H1 (cell line): ENCODE data around the gene C2orf72. TPM values are rescaled to one million over a fixed set of nuclear protein-coding genes. Genes with fewer than 3 reads are reported as not detected.

Source experiments
- BCL11A ChIP-seq, 2 experiments: IDR thresholded peaks; one replicate each; pipeline ENCODE4 v1.6.1; 2011; ENCODE audit warnings: low read depth in 2 of 2, low read length in 2 of 2, mild to moderate bottlenecking in 2 of 2
- CBX5 ChIP-seq: fragments of 300-800, 300-1000 bp; sonication (generic); IDR thresholded peaks from 2 replicates; pipeline ENCODE4 v1.7.1; 2016; ENCODE audit warnings: antibody characterized with exemption, low read length, low read depth
- KDM4A ChIP-seq: IDR thresholded peaks from one replicate; pipeline ENCODE4 v1.7.1; 2012; ENCODE audit warnings: low read depth, mild to moderate bottlenecking, moderate library complexity, low read length, inconsistent platforms; ENCODE audit not compliant: severe bottlenecking
- NANOG ChIP-seq: IDR thresholded peaks from 2 replicates; pipeline ENCODE4 v1.6.1; 2011; ENCODE audit warnings: low read length, low read depth, mild to moderate bottlenecking, inconsistent platforms; ENCODE audit not compliant: insufficient read depth, poor library complexity, severe bottlenecking
- RNF2 ChIP-seq: fragments of 200-900, 300-1000 bp; sonication (generic); IDR thresholded peaks from 2 replicates; pipeline ENCODE4 v1.7.1; 2016; ENCODE audit warnings: borderline replicate concordance, low read depth, mild to moderate bottlenecking, antibody characterized with exemption, low read length; ENCODE audit not compliant: poor library complexity, severe bottlenecking; ENCODE audit errors: missing control alignments
- SIN3A ChIP-seq, 2 experiments: IDR thresholded peaks in 1 of 2; conservative IDR thresholded peaks in 1 of 2; 2 replicates each; pipeline ENCODE4 v1.6.1; 2011 to 2012; ENCODE audit warnings: low read length in 2 of 2, improper control_type of control experiment in 1 of 2, low read depth in 1 of 2, mild to moderate bottlenecking in 1 of 2
- polyA plus RNA-seq, 7 experiments: library from polyadenylated mRNA; depleted of rRNA in 3 of 7; stranded (reverse) in 5 of 7; unstranded in 2 of 7; fragments of >200 nt in 5 of 7; fragments of 200-250 nt in 2 of 7; gene quantifications; 1 replicate in 5 of 7; 2 replicates in 1 of 7; 4 replicates in 1 of 7; pipeline versions ENCODE4 v1.2.1 to v1.2.3, GENCODE V29; 2011 to 2013; ENCODE audit warnings: missing spikeins in 2 of 7, mixed read lengths in 2 of 7
- total RNA-seq: library from RNA; stranded (reverse); fragmentation: NEBNext Ultra II Directional; extraction: Animal tissue kit (Norgen Biotek cat#: 25700); gene quantifications from 2 replicates; pipeline ENCODE4 v1.2.1, GENCODE V29; 2021
- TF ChIP-seq, protein P1 (sequence below): IDR thresholded peaks from 2 replicates; pipeline ENCODE4 v1.6.1; 2012; ENCODE audit warnings: inconsistent platforms

The C2orf72 gene
- total and polyA plus RNA-seq, 2 of the 8 experiments (the other 6 are each of a cell fraction or from before 2014, with no cell fraction given), result 1.1 to 1.7 TPM

DNA sequence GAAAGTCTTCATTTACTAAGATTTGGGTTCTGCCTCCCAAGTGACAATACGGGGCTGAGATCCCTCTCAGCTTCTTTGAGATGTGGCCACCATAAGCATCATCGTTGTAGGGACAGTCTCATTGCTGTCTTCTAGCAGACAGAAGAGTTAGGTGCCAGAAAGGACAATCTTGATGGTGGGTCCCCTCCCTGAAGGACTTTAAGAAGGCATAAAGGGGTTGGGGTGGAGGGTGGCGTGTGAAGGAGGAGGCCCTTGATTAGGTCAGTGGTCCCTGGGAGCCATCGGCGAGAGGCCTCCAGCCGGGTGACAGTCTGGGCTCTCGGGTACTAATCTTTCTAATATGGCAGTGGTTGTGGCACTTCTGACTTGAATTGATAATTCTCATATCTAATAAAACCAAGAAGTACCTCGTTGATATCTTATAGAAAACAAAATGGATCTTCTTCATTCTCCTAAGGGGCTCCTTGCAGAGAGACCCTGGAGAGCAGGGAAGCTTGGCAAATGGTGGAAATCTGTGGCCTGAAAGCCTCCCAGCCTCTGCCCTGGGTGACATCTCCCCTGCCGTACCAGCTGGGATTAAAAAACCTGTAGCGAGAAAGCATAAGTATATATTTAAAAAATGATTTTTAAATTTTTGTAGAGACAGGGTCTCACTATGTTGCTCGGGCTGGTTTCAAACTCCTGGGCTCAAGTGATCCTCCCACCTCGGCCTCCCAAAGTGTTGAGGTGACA is 12.1 kb downstream of the C2orf72 start (continued):
- TF ChIP-seq NANOG (no peak), BCL11A (IDR thresholded peaks at IDR 0.05; ENCODE audit: low read depth in 2 of 2, low read length in 2 of 2) (no peak), KDM4A (no peak), RNF2 (no peak), SIN3A (conservative IDR thresholded peaks at IDR 0.05 in 1 of 2, IDR thresholded peaks at IDR 0.05 in 1 of 2; ENCODE audit: low read depth in 1 of 2, low read length in 2 of 2) (no peak), CBX5 (no peak)
- TF ChIP-seq, protein P1, sequence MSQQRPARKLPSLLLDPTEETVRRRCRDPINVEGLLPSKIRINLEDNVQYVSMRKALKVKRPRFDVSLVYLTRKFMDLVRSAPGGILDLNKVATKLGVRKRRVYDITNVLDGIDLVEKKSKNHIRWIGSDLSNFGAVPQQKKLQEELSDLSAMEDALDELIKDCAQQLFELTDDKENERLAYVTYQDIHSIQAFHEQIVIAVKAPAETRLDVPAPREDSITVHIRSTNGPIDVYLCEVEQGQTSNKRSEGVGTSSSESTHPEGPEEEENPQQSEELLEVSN, result no peak
